HCT116 (cell line): ENCODE measurements around the gene PEMT. TPM values are rescaled to one million over a fixed set of nuclear protein-coding genes. Genes with fewer than 3 reads are reported as not detected.

Source experiments
- ATAC-seq: fragments of 200-7000 bp; cut with Tn5 transposase; 2 replicates; pipeline ENCODE4 v1.9.1; 2020; ENCODE audit warnings: mild to moderate bottlenecking, moderate library complexity
- BruUV-seq: library from RNA; stranded (reverse); fragments of 400-500 nt; replicated peaks from 2 replicates; lab custom pipeline; 2021; lab: Mats Ljungman, UMichigan
- CTCF ChIA-PET: fragments of 300-600 bp; sonication (Branson Sonifier 250); formaldehyde crosslinking; loops from one replicate; lab custom pipeline; 2021; ENCODE audit warnings: antibody characterized with exemption; lab: Charles Lee
- POLR2A ChIA-PET: fragments of 300-600, 350-600 bp; sonication (Branson Sonifier 250); formaldehyde crosslinking; loops from one replicate; lab custom pipeline; 2021; ENCODE audit warnings: antibody characterized with exemption; lab: Charles Lee
- RAD21 ChIA-PET, 2 experiments: fragments of 300-600 bp; sonication (Branson Sonifier 250); formaldehyde crosslinking; loops; one replicate each; lab custom pipeline; 2023; ENCODE audit warnings: low total read pairs in 2 of 2; ENCODE audit not compliant: uncharacterized antibody in 2 of 2, unreplicated experiment in 2 of 2, low non-redundant PET in 1 of 2; lab: Charles Lee
- DNase-seq: peaks from one replicate; pipeline ENCODE4 v3.0.0-alpha.2; 2010; ENCODE audit warnings: low read depth, low spot score
- H2AFZ ChIP-seq: fragments of 200-600 bp; shearing (Covaris generic), sonication (generic); 2 replicates; pipeline ENCODE4 v1.6.1; 2017; ENCODE audit warnings: low read depth, mixed run types, mixed read lengths, antibody characterized with exemption, low read length; ENCODE audit not compliant: poor library complexity, severe bottlenecking
- H3K27ac ChIP-seq: 2 replicates; pipeline ENCODE4 v1.5.1; 2012; ENCODE audit warnings: low read depth, low read length
- H3K27me3 ChIP-seq: fragments of 200-600 bp; sonication (generic); 2 replicates; pipeline ENCODE4 v1.6.1; 2016; ENCODE audit warnings: mixed run types, low read length, mixed read lengths; ENCODE audit not compliant: insufficient read depth
- H3K36me3 ChIP-seq, 2 experiments: fragments of 200-500 bp in 1 of 2; fragments of 200-600 bp in 1 of 2; sonication (Bioruptor generic) in 1 of 2; sonication (generic) in 1 of 2; 2 replicates each; pipeline versions ENCODE4 v1.5.1 to v1.6.1; 2014 to 2016; ENCODE audit warnings: low read length in 2 of 2, inconsistent platforms in 1 of 2, mixed read lengths in 1 of 2, mixed run types in 1 of 2; ENCODE audit not compliant: insufficient read depth in 2 of 2, control insufficient read depth in 1 of 2
- H3K4me1 ChIP-seq, 2 experiments: fragments of 200-600 bp in 1 of 2; sonication (generic) in 1 of 2; 2 replicates each; pipeline versions ENCODE4 v1.5.1 to v1.6.1; 2012 to 2017; ENCODE audit warnings: low read length in 2 of 2, inconsistent platforms in 1 of 2, mild to moderate bottlenecking in 1 of 2, mixed read lengths in 1 of 2, mixed run types in 1 of 2, moderate library complexity in 1 of 2; ENCODE audit not compliant: insufficient read depth in 2 of 2, control insufficient read depth in 1 of 2
- H3K4me2 ChIP-seq: fragments of 200-600 bp; sonication (generic); 2 replicates; pipeline ENCODE4 v1.6.1; 2017; ENCODE audit warnings: mixed run types, low read length, mixed read lengths
- H3K4me3 ChIP-seq, 2 experiments: fragments of 200-600 bp in 1 of 2; sonication (generic) in 1 of 2; replicated peaks in 1 of 2; 2 replicates each; pipeline ENCODE4 v1.5.1; 2011 to 2016; ENCODE audit warnings: low read length in 2 of 2, control low read depth in 1 of 2, low read depth in 1 of 2, mild to moderate bottlenecking in 1 of 2, mixed read lengths in 1 of 2, mixed run types in 1 of 2
- H3K79me2 ChIP-seq: fragments of 200-600 bp; sonication (generic); 2 replicates; pipeline ENCODE4 v1.6.1; 2017; ENCODE audit warnings: mild to moderate bottlenecking, mixed run types, low read length, moderate library complexity, mixed read lengths; ENCODE audit not compliant: insufficient read depth
- H3K9ac ChIP-seq: fragments of 200-600 bp; sonication (generic); 2 replicates; pipeline ENCODE4 v1.6.1; 2016; ENCODE audit warnings: low read length, mixed read lengths
- H3K9me2 ChIP-seq: fragments of 200-600 bp; sonication (generic), shearing (Covaris generic); 2 replicates; pipeline ENCODE4 v1.6.1; 2017; ENCODE audit warnings: mixed run types, mild to moderate bottlenecking, moderate library complexity; ENCODE audit not compliant: insufficient read depth
- H3K9me3 ChIP-seq, 2 experiments: fragments of 200-500 bp in 1 of 2; fragments of 200-600 bp in 1 of 2; sonication (Bioruptor generic) in 1 of 2; sonication (generic) in 1 of 2; 2 replicates each; pipeline ENCODE4 v1.6.1; 2014 to 2017; ENCODE audit warnings: low read length in 2 of 2, mixed read lengths in 2 of 2, inconsistent platforms in 1 of 2, low read depth in 1 of 2, mild to moderate bottlenecking in 1 of 2, mixed run types in 1 of 2, moderate library complexity in 1 of 2; ENCODE audit not compliant: control insufficient read depth in 1 of 2, insufficient read depth in 1 of 2
- H4K20me1 ChIP-seq: fragments of 200-600 bp; sonication (generic), shearing (Covaris generic); 2 replicates; pipeline ENCODE4 v1.6.1; 2017; ENCODE audit warnings: mixed run types, mild to moderate bottlenecking, moderate library complexity; ENCODE audit not compliant: insufficient read depth
- ATF3 ChIP-seq: IDR thresholded peaks from 2 replicates; pipeline ENCODE4 v1.6.1; 2012
- CBX3 ChIP-seq: IDR thresholded peaks from 2 replicates; pipeline ENCODE4 v1.6.1; 2012; ENCODE audit warnings: low read depth
- CEBPB ChIP-seq: IDR thresholded peaks from 2 replicates; pipeline ENCODE4 v1.6.1; 2012; ENCODE audit warnings: low read depth
- CTCF ChIP-seq, 3 experiments: fragments of 200-600 bp in 1 of 3; sonication (generic) in 1 of 3; IDR thresholded peaks in 2 of 3; conservative IDR thresholded peaks in 1 of 3; 2 replicates each; pipeline ENCODE4 v1.5.1; 2012 to 2017; ENCODE audit warnings: low read depth in 2 of 3, low read length in 2 of 3, antibody characterized with exemption in 1 of 3, borderline replicate concordance in 1 of 3, control low read depth in 1 of 3, mild to moderate bottlenecking in 1 of 3, mixed read lengths in 1 of 3, mixed run types in 1 of 3, moderate library complexity in 1 of 3; ENCODE audit not compliant: insufficient read depth in 1 of 3
- EGR1 ChIP-seq: IDR thresholded peaks from 2 replicates; pipeline ENCODE4 v1.6.1; 2012; ENCODE audit warnings: low read depth
- ELF1 ChIP-seq: IDR thresholded peaks from 2 replicates; pipeline ENCODE4 v1.6.1; 2012; ENCODE audit warnings: low read depth, borderline replicate concordance
- EZH2 ChIP-seq: fragments of 200-600 bp; sonication (generic); IDR thresholded peaks from 2 replicates; pipeline ENCODE4 v1.6.1; 2017; ENCODE audit warnings: antibody characterized with exemption, mixed run types
- MAX ChIP-seq: IDR thresholded peaks from 2 replicates; pipeline ENCODE4 v1.6.1; 2012
- POLR2A ChIP-seq: IDR thresholded peaks from 2 replicates; pipeline ENCODE4 v1.7.0; 2011; ENCODE audit warnings: borderline replicate concordance; ENCODE audit not compliant: insufficient read depth, insufficient read length; ENCODE audit errors: extremely low read depth
- POLR2AphosphoS5 ChIP-seq: IDR thresholded peaks from 2 replicates; pipeline ENCODE4 v1.6.1; 2011; ENCODE audit warnings: mild to moderate bottlenecking, low read depth, low read length, moderate library complexity
- RAD21 ChIP-seq: IDR thresholded peaks from 2 replicates; pipeline ENCODE4 v1.6.1; 2012; ENCODE audit warnings: low read depth, mild to moderate bottlenecking
- SIN3A ChIP-seq: IDR thresholded peaks from 2 replicates; pipeline ENCODE4 v1.6.1; 2012; ENCODE audit warnings: low read depth
- SP1 ChIP-seq: IDR thresholded peaks from 2 replicates; pipeline ENCODE4 v1.6.1; 2012; ENCODE audit warnings: low read depth
- SRF ChIP-seq: IDR thresholded peaks from 2 replicates; pipeline ENCODE4 v1.6.1; 2012; ENCODE audit warnings: low read depth
- TCF7L2 ChIP-seq: IDR thresholded peaks from 2 replicates; pipeline ENCODE4 v1.7.0; 2011; ENCODE audit warnings: borderline replicate concordance, inconsistent platforms; ENCODE audit not compliant: insufficient read depth, insufficient read length; ENCODE audit errors: extremely low read depth
- ZBTB33 ChIP-seq: IDR thresholded peaks from 2 replicates; pipeline ENCODE4 v1.6.1; 2011; ENCODE audit warnings: mild to moderate bottlenecking, low read length, moderate library complexity; ENCODE audit not compliant: insufficient replicate concordance; ENCODE audit errors: extremely low read depth
- ZFX ChIP-seq: fragments of 450-650 bp; IDR thresholded peaks from 2 replicates; pipeline ENCODE4 v1.6.1; 2017
- ZNF274 ChIP-seq: fragments of 200-500 bp; sonication (Bioruptor generic); IDR thresholded peaks from 2 replicates; pipeline ENCODE4 v1.6.1; 2014; ENCODE audit warnings: mild to moderate bottlenecking, low read depth, low read length, inconsistent platforms
- intact Hi-C: fragments of 100-400 bp; cut with micrococcal nuclease; formaldehyde crosslinking; loops from 2 replicates; pipeline ENCODE4 v1.10.0; 2022
- total RNA-seq: library from RNA; stranded (reverse); gene quantifications from one replicate; pipeline ENCODE4 v1.2.1, GENCODE V29; 2021; ENCODE audit not compliant: unreplicated experiment

PEMT gene
- total RNA-seq, 1 experiment from 2014 or later: 52.1 TPM

- Histone ChIP-seq H2AFZ (no peak overlapping the region), H3K9ac (no peak overlapping the region), H3K36me3 (no peaks in the 10 kb centered on the region), H3K27me3 (no peaks in the 10 kb centered on the region; the same call in 1 of the 2 replicates), H3K27ac (no peak overlapping the region), H3K79me2 (no peaks in the 10 kb centered on the region), H4K20me1 (no peaks in the 10 kb centered on the region), H3K9me2 (no peaks in the 10 kb centered on the region), H3K9me3 (no peaks in the 10 kb centered on the region), H3K4me2 (no peak overlapping the region), H3K4me3 (no peak overlapping the region), H3K4me1 (no peaks in the 10 kb centered on the region)
- ATAC-seq (no peak), DNase-seq (no peak)
- TF ChIP-seq ZNF274: no peak
- TF ChIP-seq SIN3A: no peak
- no peak for TF ChIP-seq EZH2
- TF ChIP-seq ZBTB33: no peak
- TF ChIP-seq ZFX: no peak
- no peak for TF ChIP-seq MAX
- TF ChIP-seq CTCF (IDR thresholded peaks at IDR 0.05 in 2 of 3, conservative IDR thresholded peaks at IDR 0.05 in 1 of 3; ENCODE audit: borderline replicate concordance in 1 of 3, insufficient read depth in 1 of 3, low read depth in 2 of 3, low read length in 2 of 3): no peak
- no peak for TF ChIP-seq ATF3
- TF ChIP-seq ELF1: no peak
- TF ChIP-seq CBX3: no peak
- TF ChIP-seq POLR2A: no peak
- TF ChIP-seq POLR2AphosphoS5: no peak
- no peak for TF ChIP-seq EGR1
- no peak for TF ChIP-seq TCF7L2
- no peak for TF ChIP-seq CEBPB
- TF ChIP-seq RAD21: no peak
- TF ChIP-seq SP1: no peak
- no peak for TF ChIP-seq SRF
- ChIA-PET CTCF (no interaction called here), RAD21 (no interaction called here), POLR2A (no interaction called here)
- intact Hi-C loops: no loop called here
- no TSS peak for BruUV-seq
Measured at GRCh38 chr17:17457680-17458079, 133.8 kb downstream of the PEMT start.
